Ishikawa (cell line): ENCODE results near the gene NTSR1.

ENCODE experiments used
- CEBPB ChIP-seq: IDR thresholded peaks from 2 replicates; pipeline ENCODE4 v1.6.1; 2012
- CREB1 ChIP-seq: IDR thresholded peaks from 2 replicates; pipeline ENCODE4 v1.6.1; 2012; ENCODE audit warnings: low read depth
- EGR1 ChIP-seq: IDR thresholded peaks from 2 replicates; pipeline ENCODE4 v1.6.1; 2012
- EP300 ChIP-seq: IDR thresholded peaks from 2 replicates; pipeline ENCODE4 v1.6.1; 2012; ENCODE audit warnings: borderline replicate concordance
- FOXM1 ChIP-seq: IDR thresholded peaks from 2 replicates; pipeline ENCODE4 v1.6.1; 2012; ENCODE audit warnings: low read depth, borderline replicate concordance
- MAX ChIP-seq: IDR thresholded peaks from 2 replicates; pipeline ENCODE4 v1.6.1; 2012
- NFIC ChIP-seq: IDR thresholded peaks from 2 replicates; pipeline ENCODE4 v1.6.1; 2012
- RAD21 ChIP-seq: IDR thresholded peaks from 2 replicates; pipeline ENCODE4 v1.6.1; 2012; ENCODE audit warnings: low read depth
- REST ChIP-seq: IDR thresholded peaks from 2 replicates; pipeline ENCODE4 v1.6.1; 2012; ENCODE audit warnings: low read depth, mild to moderate bottlenecking
- TAF1 ChIP-seq: IDR thresholded peaks from 2 replicates; pipeline ENCODE4 v1.6.1; 2012; ENCODE audit warnings: low read depth, mild to moderate bottlenecking
- TCF12 ChIP-seq: IDR thresholded peaks from 2 replicates; pipeline ENCODE4 v1.6.1; 2012; ENCODE audit warnings: low read depth
- TEAD4 ChIP-seq: IDR thresholded peaks from 2 replicates; pipeline ENCODE4 v1.6.1; 2012
- USF1 ChIP-seq: IDR thresholded peaks from 2 replicates; pipeline ENCODE4 v1.6.1; 2012
- YY1 ChIP-seq: IDR thresholded peaks from 2 replicates; pipeline ENCODE4 v1.6.1; 2012; ENCODE audit warnings: low read depth
- ZBTB7A ChIP-seq: IDR thresholded peaks from 2 replicates; pipeline ENCODE4 v1.6.1; 2012; ENCODE audit warnings: low read depth

The NTSR1 gene

GRCh38 chr20:62733891-62734290 is 25.3 kb downstream of the NTSR1 start:
- TF ChIP-seq USF1 (no peak), NFIC (no peak), CEBPB (no peak), YY1 (no peak), REST (no peak), TCF12 (no peak)

GRCh38 chr20:62734326-62734725 is 25.7 kb downstream of the NTSR1 start:
- TF ChIP-seq USF1 (no peak), RAD21 (no peak), TEAD4 (no peak), FOXM1 (no peak), NFIC (no peak)

- no peak for TF ChIP-seq CEBPB
- TF ChIP-seq ZBTB7A = no peak
Observed at GRCh38 chr20:62734881-62735280, 26.2 kb downstream of the NTSR1 start.

GRCh38 chr20:62735331-62735821 is 26.7 kb downstream of the NTSR1 start:
- TF ChIP-seq TAF1 = no peak
- no peak for TF ChIP-seq TEAD4
- TF ChIP-seq USF1 = no peak
- TF ChIP-seq TCF12 = no peak
- TF ChIP-seq YY1 = no peak
- no peak for TF ChIP-seq MAX
- TF ChIP-seq ZBTB7A = no peak
- no peak for TF ChIP-seq FOXM1
- TF ChIP-seq EGR1 = no peak
- no peak for TF ChIP-seq EP300

- TF ChIP-seq TCF12 (no peak), RAD21 (no peak), MAX (no peak), CREB1 (no peak), REST (no peak), EP300 (no peak), TAF1 (no peak), CEBPB (no peak), FOXM1 (no peak), EGR1 (no peak), NFIC (no peak), ZBTB7A (no peak), YY1 (no peak), TEAD4 (no peak), USF1 (no peak)
Observed at GRCh38 chr20:62736026-62736406, 27.4 kb downstream of the NTSR1 start.

GRCh38 chr20:62736407-62737071 is 27.9 kb downstream of the NTSR1 start:
- TF ChIP-seq RAD21 (no peak), USF1 (no peak), EP300 (no peak), TAF1 (no peak), CEBPB (no peak), CREB1 (no peak), YY1 (no peak), TCF12 (no peak), MAX (no peak), TEAD4 (no peak), ZBTB7A (no peak)
